Upper lobe of left lung (tissue), 4 donors: Measurements from ENCODE around the gene ZNF778.

Source experiments
- CTCF ChIP-seq, 6 experiments: fragments of 450-650 bp in 4 of 6; fragments of 200-600 bp in 2 of 6; sonication (generic) in 2 of 6; IDR thresholded peaks; one replicate each; pipeline ENCODE4 v1.5.1; 2016 to 2019; ENCODE audit warnings: antibody characterized with exemption in 6 of 6
- EP300 ChIP-seq, 4 donors: sonication (generic); formaldehyde crosslinking; IDR thresholded peaks; one replicate each; pipeline ENCODE4 v1.5.1; 2017; ENCODE audit warnings: antibody characterized with exemption in 4 of 4, control low read depth in 2 of 4
- POLR2A ChIP-seq, 4 donors: fragments of 450-650 bp; IDR thresholded peaks; one replicate each; pipeline ENCODE4 v1.5.1; 2016 to 2017; ENCODE audit warnings: antibody characterized with exemption in 4 of 4, mild to moderate bottlenecking in 2 of 4

DNA sequence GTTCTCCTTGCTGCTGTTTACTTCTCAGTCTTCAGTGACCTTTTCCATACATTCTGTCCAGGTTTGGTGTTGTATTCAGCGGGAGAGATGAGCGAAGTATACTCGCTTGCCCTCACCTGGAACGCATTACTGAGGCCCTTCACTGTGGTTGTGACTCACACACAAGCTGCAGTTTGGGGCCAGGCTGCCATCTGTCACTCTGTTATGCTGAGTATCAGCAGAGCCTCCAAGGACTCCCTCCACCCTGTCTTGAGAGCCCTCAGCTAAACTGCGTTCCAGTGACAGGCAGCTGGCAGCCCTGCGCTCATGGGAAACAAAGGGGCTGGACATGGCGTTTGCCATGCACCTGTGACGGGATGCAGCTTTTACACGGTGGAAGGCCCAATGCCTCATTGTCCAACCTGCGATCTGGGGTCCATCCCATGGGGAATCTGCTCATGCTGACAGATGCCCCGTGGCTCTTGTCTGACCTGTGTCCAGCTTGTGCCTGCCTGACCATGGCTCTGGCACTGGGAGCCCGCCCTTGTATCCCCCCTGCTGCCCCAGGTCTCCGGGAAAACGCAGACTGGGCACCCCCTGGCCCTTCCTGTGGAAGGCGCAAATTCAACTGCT lies 6.5 kb upstream of the ZNF778 start:
- TF ChIP-seq CTCF (IDR thresholded peaks at IDR 0.05) = no peak
- TF ChIP-seq EP300 (IDR thresholded peaks at IDR 0.05) = no peak
- no peak for TF ChIP-seq POLR2A (IDR thresholded peaks at IDR 0.05)
